BJ (cell line): Measurements from ENCODE around the gene ZBTB5. TPM values are rescaled to one million over a fixed set of nuclear protein-coding genes. Genes with fewer than 3 reads are reported as not detected.

Source experiments
- CTCF ChIA-PET: fragments of 350-600 bp; formaldehyde crosslinking; extraction: SDS; loops from one replicate; lab custom pipeline; 2021; ENCODE audit warnings: antibody characterized with exemption, inconsistent platforms; lab: Yijun Ruan, JAX
- POLR2A ChIA-PET: fragments of 300-600 bp; sonication (Branson Sonifier 250); formaldehyde crosslinking; extraction: SDS; loops from one replicate; lab custom pipeline; 2021; ENCODE audit warnings: antibody characterized with exemption; lab: Charles Lee
- DNase-seq: peaks from one replicate; pipeline ENCODE4 v3.0.0-alpha.2; 2011; ENCODE audit warnings: low read depth
- H3K27me3 ChIP-seq: 2 replicates; pipeline ENCODE4 v1.6.0; 2011; ENCODE audit warnings: low read length; ENCODE audit not compliant: control insufficient read depth, insufficient read depth
- H3K36me3 ChIP-seq: 2 replicates; pipeline ENCODE4 v1.5.1; 2011; ENCODE audit warnings: low read length; ENCODE audit not compliant: control insufficient read depth, insufficient read depth
- H3K4me3 ChIP-seq: 2 replicates; pipeline ENCODE4 v1.5.1; 2011; ENCODE audit warnings: low read depth, mild to moderate bottlenecking, control low read depth, low read length
- CTCF ChIP-seq: IDR thresholded peaks from 2 replicates; pipeline ENCODE4 v1.5.1; 2011; ENCODE audit warnings: low read depth, mild to moderate bottlenecking, control low read depth, inconsistent platforms, low read length, moderate library complexity; ENCODE audit not compliant: insufficient read depth
- polyA plus RNA-seq: library from polyadenylated mRNA; depleted of rRNA; stranded (reverse); fragments of >200 nt; gene quantifications from 2 replicates; pipeline ENCODE4 v1.2.3, GENCODE V29; 2011; rRNA removed

The ZBTB5 gene
- polyA plus RNA-seq, 1 experiment, result 12.6 TPM

GRCh38 chr9:37390759-37391158 is 74.5 kb downstream of the ZBTB5 start:
- H3K36me3 ChIP-seq, result no peaks in the 10 kb centered on the region
- no peak for DNase-seq
- TF ChIP-seq CTCF, result peak; percentile 29; the same call in 1 of the 2 replicates
- no peak overlapping the region for H3K4me3 ChIP-seq
- CTCF ChIA-PET, result no interaction called here
- H3K27me3 ChIP-seq, result no peaks in the 10 kb centered on the region; the same call in 1 of the 2 replicates
- POLR2A ChIA-PET, result no interaction called here

Other genes with a start within 250 kb of the ZBTB5 start
- gene GRHPR, start 42.8 kb downstream of the ZBTB5 start, polyA plus RNA-seq, result 159 and 227 TPM in 2 replicates
- gene POLR1E, start 20.5 kb upstream of the ZBTB5 start, polyA plus RNA-seq, result 21.6 and 28.7 TPM in 2 replicates
- gene FBXO10, start 110.9 kb upstream of the ZBTB5 start, polyA plus RNA-seq, result 10.6 and 13.3 TPM in 2 replicates
- gene TOMM5, start 127.1 kb upstream of the ZBTB5 start, polyA plus RNA-seq, result 109 and 148 TPM in 2 replicates
- not detected in 2 replicates for gene FRMPD1, start 185.5 kb upstream of the ZBTB5 start, polyA plus RNA-seq